GM18519 (cell line): ENCODE data around the gene HIVEP1.

Experiments used
- ATAC-seq: cut with Tn5 transposase; IDR thresholded peaks from one replicate; pipeline ENCODE4 v1.9.1; 2021; ENCODE audit warnings: mild to moderate bottlenecking, moderate library complexity; ENCODE audit not compliant: unreplicated experiment, low FRiP score

The HIVEP1 gene

GRCh38 chr6:12017263-12017662 is 5.2 kb downstream of the HIVEP1 start:
- ATAC-seq, result no peak

- no peak for ATAC-seq
Observed at GRCh38 chr6:12017876-12018401, 5.8 kb downstream of the HIVEP1 start.

GRCh38 chr6:12020187-12020791 is 8.2 kb downstream of the HIVEP1 start:
- no peak for ATAC-seq

DNA sequence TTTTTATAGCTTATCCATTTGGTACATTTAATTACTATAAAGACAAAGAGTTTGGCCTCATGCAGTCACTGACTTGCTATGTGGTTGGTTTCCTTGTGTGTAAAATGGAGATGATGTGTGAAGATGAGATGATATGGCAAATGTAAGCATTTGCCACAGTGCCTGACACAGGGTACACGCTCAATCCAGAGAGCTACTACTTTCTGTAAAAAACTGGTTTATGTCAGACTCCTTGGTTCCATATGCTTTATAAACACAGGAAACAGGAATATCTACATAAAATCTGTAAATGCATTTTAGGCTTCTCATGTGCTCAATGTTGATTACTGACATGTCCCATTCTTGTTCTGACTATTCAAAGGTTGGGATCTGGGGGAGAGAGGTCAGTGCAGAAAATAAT is 10.4 kb downstream of the HIVEP1 start:
- ATAC-seq, result no peak

GRCh38 chr6:12022953-12023388 is 10.9 kb downstream of the HIVEP1 start:
- ATAC-seq, result no peak

- ATAC-seq, result no peak
Observed at GRCh38 chr6:12024216-12024615, 12.1 kb downstream of the HIVEP1 start.

DNA sequence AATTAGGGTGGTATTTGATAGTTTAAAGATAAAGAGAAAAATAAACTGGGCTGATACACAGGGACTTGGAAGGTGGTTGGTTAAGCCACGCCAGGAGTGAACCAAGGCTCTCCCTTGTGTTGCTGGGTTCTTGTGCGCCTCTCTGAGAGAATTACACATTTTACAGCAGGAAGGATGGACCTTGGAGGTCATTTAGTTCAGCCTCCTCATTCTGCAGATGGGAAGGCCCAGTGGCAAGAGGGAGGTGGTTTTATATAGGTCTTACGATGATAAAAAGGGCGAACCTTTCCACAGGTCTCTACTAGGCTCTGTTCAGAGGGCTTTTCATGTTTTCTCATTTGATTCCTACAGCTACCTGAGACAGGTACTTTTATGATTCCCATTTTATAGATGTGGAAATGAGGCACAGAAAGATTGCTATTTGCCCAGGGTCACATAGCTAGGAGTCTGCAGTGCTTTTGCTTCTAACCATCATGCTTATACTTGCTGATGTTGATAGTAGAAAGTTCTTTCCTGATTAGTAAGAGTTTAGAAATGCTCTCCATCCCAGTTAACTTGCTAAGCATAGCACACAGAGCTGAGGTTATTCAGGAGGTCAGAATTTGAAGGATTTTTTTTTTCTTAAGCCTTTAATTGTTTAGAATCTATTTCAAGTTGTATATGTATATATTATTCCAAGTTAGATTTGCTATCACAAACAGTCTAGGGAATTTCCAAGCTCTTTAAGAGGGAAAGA is 12.8 kb downstream of the HIVEP1 start:
- no peak for ATAC-seq

DNA sequence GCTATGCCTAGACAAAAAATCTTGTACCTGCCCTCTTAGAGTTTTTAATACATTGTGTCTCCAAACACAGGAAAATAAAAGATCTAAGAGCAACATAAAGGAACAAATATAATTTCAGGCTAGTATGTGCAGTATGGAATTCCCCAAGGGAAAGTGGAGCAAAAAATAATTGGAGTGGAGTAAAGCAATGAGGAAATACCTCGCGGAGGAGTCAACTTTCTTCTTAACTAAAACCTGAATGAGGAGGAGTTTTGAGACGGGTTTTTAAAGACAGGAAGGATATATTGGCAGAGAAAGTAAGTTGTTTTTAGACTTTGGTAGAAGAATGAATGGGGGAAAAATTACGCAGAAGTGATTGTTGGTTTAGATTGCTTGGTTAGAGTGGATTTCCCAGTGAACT is 14.0 kb downstream of the HIVEP1 start:
- ATAC-seq, result no peak

DNA sequence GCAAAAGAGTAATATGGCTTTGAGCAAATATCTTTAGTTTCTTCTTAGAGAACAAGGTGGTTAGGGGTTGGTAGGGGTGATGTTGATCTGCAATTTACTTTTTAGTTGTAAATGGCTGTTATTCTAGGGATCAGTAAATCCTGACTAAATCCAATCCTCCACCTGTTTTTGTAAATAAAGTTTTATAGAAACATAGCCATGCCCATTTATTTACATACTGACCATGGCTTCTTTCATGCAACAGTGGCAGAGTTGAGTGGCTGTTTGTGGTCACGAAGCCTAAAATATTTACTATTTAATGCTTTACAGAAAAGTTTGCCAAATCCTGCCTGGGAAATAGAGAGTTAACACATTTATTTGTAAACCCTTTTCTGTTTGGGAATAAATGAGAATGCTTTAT is 14.7 kb downstream of the HIVEP1 start:
- no peak for ATAC-seq

DNA sequence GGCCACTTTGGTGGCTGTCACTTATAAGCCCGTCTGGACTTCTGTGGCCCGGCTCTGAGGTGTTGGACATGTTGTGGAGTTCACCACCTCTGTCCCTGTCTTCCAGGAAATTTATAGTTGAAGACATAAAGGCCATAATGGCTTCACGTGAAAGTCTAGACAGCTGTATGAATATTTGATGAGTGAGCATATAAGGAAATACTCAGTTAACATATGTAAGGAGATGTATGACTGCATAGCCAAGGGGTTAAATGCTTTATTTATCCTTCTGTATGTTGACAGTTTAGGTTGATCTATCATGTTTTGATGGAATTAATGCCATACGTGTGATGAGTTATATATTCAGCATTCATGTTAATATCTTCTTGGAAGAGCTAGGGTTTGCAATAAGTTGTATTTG is 16.1 kb downstream of the HIVEP1 start:
- ATAC-seq, result no peak

DNA sequence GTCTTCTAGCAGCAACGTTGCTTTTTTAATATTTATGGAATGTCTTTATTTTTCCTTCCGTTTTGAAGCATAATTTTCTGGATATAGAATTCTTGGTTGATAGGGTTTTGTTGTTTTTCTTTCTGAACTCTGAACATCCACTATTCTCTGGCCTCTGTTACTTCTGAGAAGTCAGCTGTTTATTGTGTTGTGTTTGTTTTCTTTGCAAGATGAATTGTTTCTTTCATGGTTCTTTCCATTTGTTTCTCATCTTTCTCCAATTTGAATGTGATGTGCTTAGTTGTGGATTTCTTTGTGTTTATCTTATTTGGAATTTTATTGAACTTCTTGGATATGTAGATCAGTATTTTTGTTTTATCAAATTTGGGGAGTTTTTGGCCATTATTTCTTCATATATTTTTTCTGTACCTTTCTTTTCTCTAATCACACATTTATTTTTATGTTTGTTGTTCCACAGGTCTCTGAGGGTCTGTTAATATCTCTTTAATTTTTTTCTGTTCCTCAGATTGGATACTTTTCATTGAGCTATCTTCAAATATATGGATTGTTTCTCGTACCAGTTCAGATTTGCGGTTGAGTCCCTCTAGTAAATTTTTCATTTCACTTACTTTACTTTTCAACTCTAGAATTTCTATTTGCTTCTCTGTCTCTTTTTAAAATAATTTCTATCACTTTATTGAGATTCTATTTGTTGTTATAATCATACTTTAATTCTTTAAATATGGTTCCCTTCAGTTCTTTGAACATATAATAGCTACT is 18.0 kb downstream of the HIVEP1 start:
- no peak for ATAC-seq

- no peak for ATAC-seq
Observed at GRCh38 chr6:12030993-12031550, 19.0 kb downstream of the HIVEP1 start.

DNA sequence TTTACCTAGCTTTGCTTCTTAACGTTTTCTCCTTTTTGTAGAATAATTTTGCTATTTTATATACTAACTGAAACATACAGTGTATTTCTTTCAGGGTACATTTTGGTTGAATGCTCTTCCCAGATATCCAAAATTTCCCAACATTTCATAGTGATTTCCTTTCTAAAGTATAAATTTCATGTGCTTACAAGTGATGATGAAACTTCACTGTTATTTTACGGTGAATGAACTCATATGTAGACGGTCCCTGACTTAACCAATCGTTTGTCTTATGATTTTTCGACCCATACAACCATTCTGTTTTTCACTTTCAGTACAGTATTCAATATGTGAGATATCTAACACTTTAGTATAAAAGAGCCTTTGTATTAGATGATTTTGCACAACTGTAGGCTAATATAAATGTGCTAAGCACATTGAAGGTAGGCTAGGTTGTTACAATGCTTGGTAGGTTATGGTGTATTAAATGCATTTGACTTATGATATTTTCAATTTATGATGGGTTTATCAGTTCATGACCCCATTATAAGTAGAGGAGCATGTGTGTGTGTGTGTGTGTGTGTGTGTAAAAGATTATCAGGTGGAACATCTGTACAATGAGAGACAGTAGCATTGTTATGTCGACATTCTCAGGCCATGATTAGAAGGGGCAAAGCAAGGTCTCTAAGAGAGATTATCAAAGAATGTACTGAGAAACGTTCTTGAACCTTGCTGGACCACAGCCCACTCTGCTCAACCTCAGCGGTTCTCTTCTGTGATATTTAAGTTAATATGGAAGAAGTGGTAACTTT is 20.9 kb downstream of the HIVEP1 start:
- no peak for ATAC-seq

- ATAC-seq, result no peak
Observed at GRCh38 chr6:12033770-12034169, 21.7 kb downstream of the HIVEP1 start.

DNA sequence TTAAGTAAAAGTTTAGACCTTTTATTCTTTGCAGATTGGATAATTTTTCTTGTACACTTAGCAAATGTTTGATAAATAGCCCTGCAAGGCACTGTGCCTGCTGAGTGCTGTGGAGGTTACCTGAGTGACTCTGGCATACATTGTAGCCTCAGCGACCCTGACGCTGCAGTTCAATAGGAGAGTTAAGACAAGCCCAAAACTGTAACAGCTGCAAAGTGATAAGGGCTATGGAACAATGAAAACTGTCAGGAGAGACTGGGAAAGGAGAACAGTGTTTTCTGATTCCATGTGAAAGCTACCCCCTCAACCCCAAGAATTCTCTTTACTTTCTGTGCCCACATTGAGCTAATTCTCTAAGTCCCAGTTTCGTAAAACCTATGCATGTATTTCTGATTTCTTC is 22.2 kb downstream of the HIVEP1 start:
- ATAC-seq, result no peak

GRCh38 chr6:12034837-12035236 is 22.7 kb downstream of the HIVEP1 start:
- ATAC-seq, result no peak

GRCh38 chr6:12036766-12037165 is 24.7 kb downstream of the HIVEP1 start:
- ATAC-seq, result no peak

DNA sequence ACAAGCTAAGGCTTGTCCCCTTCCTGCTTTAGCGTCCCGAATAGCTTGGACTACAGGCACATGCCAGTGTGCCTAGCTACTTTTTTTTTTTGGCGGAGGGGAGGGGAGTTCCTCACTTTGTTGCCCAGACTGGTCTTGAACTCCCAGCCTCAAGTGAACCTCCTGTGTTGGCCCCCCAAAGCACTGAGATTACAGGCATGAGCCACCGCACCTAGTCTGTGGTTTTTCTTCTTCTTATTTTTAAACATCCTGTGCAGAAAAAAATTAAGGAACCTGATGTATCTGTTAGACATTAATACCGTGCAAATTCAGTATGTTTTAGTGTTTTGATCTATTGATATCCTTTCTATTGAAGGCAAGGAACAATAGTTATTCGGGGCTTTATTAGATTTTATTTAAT is 25.7 kb downstream of the HIVEP1 start:
- no peak for ATAC-seq

GRCh38 chr6:12039540-12040459 is 27.7 kb downstream of the HIVEP1 start:
- ATAC-seq, result no peak
